Measurements from ENCODE around the gene WDR77.
A peak's percentile ranks its signal among the peaks of the same experiment; 100 is the strongest.

Gene WDR77

GRCh38 chr1:111414756-111415155, 34.3 kb downstream of the WDR77 start:
- in situ Hi-C loops (cut with HindIII; ENCODE audit: low pct_unique_long_range_greater_than_20kb, low sequenced_read_pairs): no loop called here
- no peak for DNase-seq (ENCODE audit: low read depth in 1 of 2, low spot score in 1 of 2)
- no peak for TF ChIP-seq JUND (IDR thresholded peaks at IDR 0.05; ENCODE audit: low read depth)

- no peak for DNase-seq (ENCODE audit: low read depth in 1 of 2, low spot score in 1 of 2)
- TF ChIP-seq JUND (IDR thresholded peaks at IDR 0.05; ENCODE audit: low read depth): no peak
- in situ Hi-C loops (cut with HindIII; ENCODE audit: low pct_unique_long_range_greater_than_20kb, low sequenced_read_pairs): no loop called here
Observed at GRCh38 chr1:111412839-111413238, 36.2 kb downstream of the WDR77 start.

GRCh38 chr1:111407301-111407700, 41.8 kb downstream of the WDR77 start:
- DNase-seq (ENCODE audit: low read depth in 1 of 2, low spot score in 1 of 2): no peak
- no peak for TF ChIP-seq JUND (IDR thresholded peaks at IDR 0.05; ENCODE audit: low read depth)
- in situ Hi-C loops (cut with HindIII; ENCODE audit: low pct_unique_long_range_greater_than_20kb, low sequenced_read_pairs): no loop called here

- TF ChIP-seq JUND (IDR thresholded peaks at IDR 0.05; ENCODE audit: low read depth): no peak
- in situ Hi-C loops (cut with HindIII; ENCODE audit: low pct_unique_long_range_greater_than_20kb, low sequenced_read_pairs): no loop called here
- DNase-seq (ENCODE audit: low read depth in 1 of 2, low spot score in 1 of 2): peak in 1 of 2 experiments; percentile 53
Observed at GRCh38 chr1:111406321-111406768, 42.7 kb downstream of the WDR77 start.

- no peak for TF ChIP-seq JUND (IDR thresholded peaks at IDR 0.05; ENCODE audit: low read depth)
- in situ Hi-C loops (cut with HindIII; ENCODE audit: low pct_unique_long_range_greater_than_20kb, low sequenced_read_pairs): no loop called here
- no peak for DNase-seq (ENCODE audit: low read depth in 1 of 2, low spot score in 1 of 2)
Observed at GRCh38 chr1:111404588-111404987, 44.5 kb downstream of the WDR77 start.

- in situ Hi-C loops (cut with HindIII; ENCODE audit: low pct_unique_long_range_greater_than_20kb, low sequenced_read_pairs): no loop called here
- DNase-seq (ENCODE audit: low read depth in 1 of 2, low spot score in 1 of 2): no peak
- TF ChIP-seq JUND (IDR thresholded peaks at IDR 0.05; ENCODE audit: low read depth): no peak
Observed at GRCh38 chr1:111402083-111402482, 47.0 kb downstream of the WDR77 start.

GRCh38 chr1:111399792-111400610, 49.1 kb downstream of the WDR77 start:
- in situ Hi-C loops (cut with HindIII; ENCODE audit: low pct_unique_long_range_greater_than_20kb, low sequenced_read_pairs): no loop called here
- peak; percentile 13 to 48 for DNase-seq (ENCODE audit: low read depth in 1 of 2, low spot score in 1 of 2)
- TF ChIP-seq JUND (IDR thresholded peaks at IDR 0.05; ENCODE audit: low read depth): no peak

GRCh38 chr1:111392460-111392945, 56.6 kb downstream of the WDR77 start:
- in situ Hi-C loops (cut with HindIII; ENCODE audit: low pct_unique_long_range_greater_than_20kb, low sequenced_read_pairs): no loop called here
- DNase-seq (ENCODE audit: low read depth in 1 of 2, low spot score in 1 of 2): no peak

GRCh38 chr1:111392042-111392441, 57.0 kb downstream of the WDR77 start:
- TF ChIP-seq JUND (IDR thresholded peaks at IDR 0.05; ENCODE audit: low read depth): no peak
- in situ Hi-C loops (cut with HindIII; ENCODE audit: low pct_unique_long_range_greater_than_20kb, low sequenced_read_pairs): no loop called here
- no peak for DNase-seq (ENCODE audit: low read depth in 1 of 2, low spot score in 1 of 2)

More at GRCh38 chr1:111392460-111392945, 56.6 kb downstream of the WDR77 start:
- TF ChIP-seq JUND (IDR thresholded peaks at IDR 0.05; ENCODE audit: low read depth): no peak
